Astrocyte (in vitro differentiated cells and primary cell): Measurements from ENCODE around the gene NR1H3. TPM values are rescaled to one million over a fixed set of nuclear protein-coding genes. Genes with fewer than 3 reads are reported as not detected.

Experiments
- DNase-seq: peaks from one replicate; pipeline ENCODE4 v3.0.0-alpha.2; 2010; ENCODE audit warnings: low read depth
- FAIRE-seq: peaks from 2 replicates; lab custom pipeline; 2011; peaks lifted over from hg19 to GRCh38; lab: Jason Lieb, UNC
- H2AFZ ChIP-seq: 2 replicates; pipeline ENCODE4 v1.6.0; 2012; ENCODE audit warnings: low read depth, low read length, inconsistent platforms
- H3K27ac ChIP-seq: 2 replicates; pipeline ENCODE4 v1.5.1; 2011; ENCODE audit warnings: low read depth, low read length, inconsistent platforms
- H3K27me3 ChIP-seq: 2 replicates; pipeline ENCODE4 v1.6.0; 2011; ENCODE audit warnings: low read length, inconsistent platforms; ENCODE audit not compliant: insufficient read depth
- H3K36me3 ChIP-seq: 2 replicates; pipeline ENCODE4 v1.5.1; 2011; ENCODE audit warnings: low read length, inconsistent platforms; ENCODE audit not compliant: insufficient read depth
- H3K4me1 ChIP-seq: 2 replicates; pipeline ENCODE4 v1.5.1; 2011; ENCODE audit warnings: low read length, inconsistent platforms; ENCODE audit not compliant: insufficient read depth
- H3K4me2 ChIP-seq: 2 replicates; pipeline ENCODE4 v1.6.0; 2012; ENCODE audit warnings: low read length, inconsistent platforms
- H3K4me3 ChIP-seq: 2 replicates; pipeline ENCODE4 v1.5.1; 2011; ENCODE audit warnings: low read depth, mild to moderate bottlenecking, low read length, inconsistent platforms; ENCODE audit not compliant: insufficient read depth
- H3K79me2 ChIP-seq: 2 replicates; pipeline ENCODE4 v1.6.0; 2012; ENCODE audit warnings: mild to moderate bottlenecking, low read length, inconsistent platforms; ENCODE audit not compliant: insufficient read depth
- H3K9ac ChIP-seq: 2 replicates; pipeline ENCODE4 v1.6.0; 2012; ENCODE audit warnings: mild to moderate bottlenecking, low read length, inconsistent platforms
- H3K9me3 ChIP-seq: 2 replicates; pipeline ENCODE4 v1.5.1; 2012; ENCODE audit warnings: low read depth, mild to moderate bottlenecking, low read length, inconsistent platforms; ENCODE audit not compliant: insufficient read depth
- H4K20me1 ChIP-seq: 2 replicates; pipeline ENCODE4 v1.6.0; 2012; ENCODE audit warnings: low read length, inconsistent platforms; ENCODE audit not compliant: insufficient read depth
- H3K27ac Mint-ChIP-seq: one replicate; pipeline ENCODE4 v1.8.0; 2021; ENCODE audit warnings: mild to moderate bottlenecking, mixed read lengths; ENCODE audit not compliant: unreplicated experiment
- H3K27me3 Mint-ChIP-seq: one replicate; pipeline ENCODE4 v1.8.0; 2021; ENCODE audit warnings: low read depth, mixed read lengths; ENCODE audit not compliant: unreplicated experiment
- H3K36me3 Mint-ChIP-seq: one replicate; pipeline ENCODE4 v1.8.0; 2021; ENCODE audit warnings: low read depth, mixed read lengths; ENCODE audit not compliant: unreplicated experiment
- H3K4me1 Mint-ChIP-seq: one replicate; pipeline ENCODE4 v1.8.0; 2021; ENCODE audit warnings: low read depth, mixed read lengths; ENCODE audit not compliant: unreplicated experiment
- H3K4me3 Mint-ChIP-seq: one replicate; pipeline ENCODE4 v1.8.0; 2021; ENCODE audit warnings: mild to moderate bottlenecking, moderate library complexity, mixed read lengths; ENCODE audit not compliant: unreplicated experiment
- H3K9me3 Mint-ChIP-seq: one replicate; pipeline ENCODE4 v1.8.0; 2021; ENCODE audit warnings: mild to moderate bottlenecking, mixed read lengths; ENCODE audit not compliant: unreplicated experiment
- EZH2 ChIP-seq: IDR thresholded peaks from 2 replicates; pipeline ENCODE4 v1.6.1; 2012; ENCODE audit warnings: mild to moderate bottlenecking, low read length, inconsistent platforms; ENCODE audit not compliant: insufficient read depth
- total RNA-seq: library from RNA; stranded (reverse); gene quantifications from 2 replicates; pipeline ENCODE4 v1.2.1, GENCODE V29; 2021
- TF ChIP-seq, protein P1 (sequence below): IDR thresholded peaks from 2 replicates; pipeline ENCODE4 v1.5.1; 2011; ENCODE audit warnings: low read depth, mild to moderate bottlenecking, inconsistent platforms, low read length, moderate library complexity; ENCODE audit not compliant: insufficient read depth

The NR1H3 gene
- total RNA-seq, 1 donor from 2014 or later = 11.2 TPM

DNA sequence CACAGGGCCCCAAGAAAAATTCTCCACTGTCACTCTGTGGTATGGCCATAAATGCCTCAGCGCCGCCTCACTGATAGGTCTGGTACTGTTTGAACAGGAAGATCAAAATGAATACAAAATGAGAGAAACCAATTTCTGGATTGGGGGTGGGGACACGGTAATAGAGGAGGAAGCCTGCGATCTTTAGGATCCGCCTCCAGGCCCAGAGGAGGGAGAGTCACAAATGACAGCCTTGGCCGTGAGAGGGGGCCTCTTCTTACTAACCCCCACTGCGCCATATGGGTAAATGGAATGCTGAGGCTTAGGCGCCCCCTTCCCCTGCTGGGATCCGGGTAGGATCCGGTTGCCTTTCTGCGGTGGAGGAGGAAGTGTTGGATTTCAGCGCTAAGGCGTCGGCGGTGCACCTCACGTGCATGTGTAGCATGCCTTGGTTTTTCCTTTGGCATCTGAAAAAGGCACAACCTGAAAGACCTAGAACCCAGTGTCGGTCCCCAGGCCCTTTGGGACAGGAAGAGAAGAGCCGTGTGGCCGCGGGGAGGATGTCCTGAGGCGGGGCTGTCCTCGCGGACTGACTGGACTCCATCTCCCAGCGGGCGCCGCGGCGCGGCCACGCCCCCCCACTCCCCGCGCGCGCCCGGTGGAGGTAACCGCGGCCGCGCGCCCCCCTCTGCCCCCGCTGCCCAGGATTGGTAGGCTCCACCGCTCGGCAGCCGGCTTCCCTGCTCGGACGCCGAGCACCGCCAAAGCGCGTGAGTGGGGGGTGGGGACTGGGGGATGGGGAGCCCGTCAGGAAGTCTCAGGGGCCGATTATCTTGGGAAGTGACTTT is 11.4 kb downstream of the NR1H3 start:
- H3K36me3 Mint-ChIP-seq = peaks cover 1% of the 10 kb centered on the region
- Histone ChIP-seq H4K20me1 (peaks cover 34% of the 10 kb centered on the region), H3K36me3 (no peaks in the 10 kb centered on the region), H3K4me1 (peaks cover 35% of the 10 kb centered on the region), H3K9ac (peak overlapping the region; percentile 87), H3K4me2 (peak overlapping the region; percentile 94), H3K9me3 (no peaks in the 10 kb centered on the region), H2AFZ (peak overlapping the region; percentile 91), H3K27me3 (no peaks in the 10 kb centered on the region), H3K4me3 (peak overlapping the region; percentile 80), H3K27ac (peak overlapping the region; percentile 89), H3K79me2 (peaks cover 35% of the 10 kb centered on the region)
- FAIRE-seq (peak; percentile 17), DNase-seq (peak; percentile 76)
- H3K4me1 Mint-ChIP-seq = peaks cover 27% of the 10 kb centered on the region
- no peaks in the 10 kb centered on the region for H3K9me3 Mint-ChIP-seq
- TF ChIP-seq EZH2 = no peak
- H3K27ac Mint-ChIP-seq = peak overlapping the region; percentile 97
- no peaks in the 10 kb centered on the region for H3K27me3 Mint-ChIP-seq
- H3K4me3 Mint-ChIP-seq = peak overlapping the region; percentile 86

DNA sequence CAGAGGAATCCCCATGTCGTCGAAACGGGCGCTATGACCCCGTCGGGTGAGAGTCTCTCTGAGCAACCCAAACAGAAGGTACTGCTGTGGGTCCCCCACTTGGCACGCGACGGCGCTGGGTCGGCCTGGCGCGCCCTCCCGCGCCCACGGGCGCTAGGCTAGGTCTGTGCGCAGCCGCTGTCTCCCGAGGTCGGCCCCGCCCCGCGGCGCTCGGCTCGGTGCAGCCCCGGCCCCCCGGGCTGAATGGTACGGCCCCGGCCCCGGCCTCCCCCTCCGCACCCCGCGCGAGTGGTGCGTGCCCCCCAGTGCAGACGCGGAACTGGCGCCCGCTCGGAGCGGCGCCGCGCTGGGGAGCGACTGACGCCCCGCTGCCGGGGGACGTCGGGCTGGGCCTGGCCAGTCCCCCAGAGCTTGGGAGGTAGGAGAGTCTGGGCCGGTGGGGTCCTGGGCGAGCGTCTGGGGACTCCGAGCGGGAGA is 12.1 kb downstream of the NR1H3 start, which contains the start of gene MADD:
Gene MADD, plus strand, starts transcription at position 305 of the 477 bp plus-strand sequence.
- TF ChIP-seq, protein P1, sequence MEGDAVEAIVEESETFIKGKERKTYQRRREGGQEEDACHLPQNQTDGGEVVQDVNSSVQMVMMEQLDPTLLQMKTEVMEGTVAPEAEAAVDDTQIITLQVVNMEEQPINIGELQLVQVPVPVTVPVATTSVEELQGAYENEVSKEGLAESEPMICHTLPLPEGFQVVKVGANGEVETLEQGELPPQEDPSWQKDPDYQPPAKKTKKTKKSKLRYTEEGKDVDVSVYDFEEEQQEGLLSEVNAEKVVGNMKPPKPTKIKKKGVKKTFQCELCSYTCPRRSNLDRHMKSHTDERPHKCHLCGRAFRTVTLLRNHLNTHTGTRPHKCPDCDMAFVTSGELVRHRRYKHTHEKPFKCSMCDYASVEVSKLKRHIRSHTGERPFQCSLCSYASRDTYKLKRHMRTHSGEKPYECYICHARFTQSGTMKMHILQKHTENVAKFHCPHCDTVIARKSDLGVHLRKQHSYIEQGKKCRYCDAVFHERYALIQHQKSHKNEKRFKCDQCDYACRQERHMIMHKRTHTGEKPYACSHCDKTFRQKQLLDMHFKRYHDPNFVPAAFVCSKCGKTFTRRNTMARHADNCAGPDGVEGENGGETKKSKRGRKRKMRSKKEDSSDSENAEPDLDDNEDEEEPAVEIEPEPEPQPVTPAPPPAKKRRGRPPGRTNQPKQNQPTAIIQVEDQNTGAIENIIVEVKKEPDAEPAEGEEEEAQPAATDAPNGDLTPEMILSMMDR = no peak
- no peak for TF ChIP-seq EZH2
- Histone ChIP-seq H3K9me3 (no peaks in the 10 kb centered on the region), H3K4me1 (peaks cover 29% of the 10 kb centered on the region), H2AFZ (peak within 1 kb of the TSS; percentile 91), H4K20me1 (peaks cover 41% of the 10 kb centered on the region), H3K9ac (peak within 1 kb of the TSS; percentile 87), H3K4me3 (peak within 1 kb of the TSS; percentile 80), H3K79me2 (peaks cover 42% of the 10 kb centered on the region), H3K27me3 (no peaks in the 10 kb centered on the region), H3K36me3 (no peaks in the 10 kb centered on the region), H3K4me2 (peak within 1 kb of the TSS; percentile 94), H3K27ac (peak within 1 kb of the TSS; percentile 89)
- Mint-ChIP-seq H3K27me3 (no peaks in the 10 kb centered on the region), H3K36me3 (peaks cover 3% of the 10 kb centered on the region), H3K27ac (peak within 1 kb of the TSS; percentile 97), H3K4me1 (peaks cover 27% of the 10 kb centered on the region), H3K4me3 (peak within 1 kb of the TSS; percentile 86), H3K9me3 (no peaks in the 10 kb centered on the region)
- DNase-seq (peak; percentile 52), FAIRE-seq (no peak)

DNA sequence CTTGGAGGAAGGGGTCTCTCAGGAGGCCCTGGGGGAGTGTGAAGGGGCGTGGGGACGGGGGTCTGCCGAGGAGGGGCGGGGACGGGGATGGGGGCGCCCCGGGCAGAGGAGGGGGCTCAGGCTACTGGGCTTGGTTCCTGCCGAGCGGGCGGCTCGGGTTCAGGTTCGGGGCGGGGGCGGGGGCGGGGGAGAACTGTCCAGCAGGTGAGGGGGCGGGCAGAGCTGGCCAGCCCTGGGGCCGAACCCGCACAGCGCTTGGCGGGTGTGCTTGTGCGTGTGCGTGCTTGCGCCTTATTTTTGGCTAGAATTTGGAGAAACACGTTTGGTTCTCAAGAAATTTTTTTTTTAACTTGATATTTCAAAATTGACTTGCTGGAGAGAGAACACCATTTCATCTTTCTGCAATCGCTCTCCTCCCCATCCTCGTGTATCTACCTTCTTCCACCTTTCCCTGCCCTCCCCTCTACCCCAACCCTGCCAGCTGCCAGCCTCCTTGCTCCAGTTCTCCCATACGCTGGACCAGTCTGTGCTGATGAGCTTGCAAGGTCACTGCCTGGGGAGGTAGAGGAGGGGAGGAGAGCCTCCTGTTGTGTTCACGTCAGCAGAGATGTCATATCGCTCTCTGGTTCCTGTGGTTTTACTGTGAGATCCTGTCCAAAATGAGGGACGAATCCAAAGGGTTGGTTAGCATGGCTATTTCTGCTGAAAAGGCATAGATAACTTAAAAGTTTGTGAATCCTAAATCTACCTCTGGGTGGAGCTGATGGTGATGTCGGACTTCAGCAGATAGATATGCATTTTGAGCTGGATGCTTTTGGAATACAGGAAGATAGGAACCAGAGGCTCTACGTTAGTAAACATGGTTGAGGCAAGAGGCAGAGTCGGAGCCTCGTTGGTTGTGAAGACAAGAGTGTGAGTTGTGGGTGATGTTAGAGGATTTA is 12.8 kb downstream of the NR1H3 start:
- H2AFZ ChIP-seq = no peak overlapping the region
- peak overlapping the region; percentile 87 for H3K9ac ChIP-seq
- peak overlapping the region; percentile 94 for H3K4me2 ChIP-seq
- Mint-ChIP-seq H3K4me1 (peaks cover 27% of the 10 kb centered on the region), H3K9me3 (no peaks in the 10 kb centered on the region), H3K27ac (peak overlapping the region; percentile 66), H3K36me3 (peaks cover 3% of the 10 kb centered on the region), H3K27me3 (no peaks in the 10 kb centered on the region), H3K4me3 (peak overlapping the region; percentile 84)
- peak overlapping the region; percentile 89 for H3K27ac ChIP-seq
- DNase-seq (peak; percentile 61), FAIRE-seq (no peak)
- H3K27me3 ChIP-seq = no peaks in the 10 kb centered on the region
- peaks cover 43% of the 10 kb centered on the region for H3K79me2 ChIP-seq
- TF ChIP-seq, protein P1 = no peak
- TF ChIP-seq EZH2 = no peak
- H3K9me3 ChIP-seq = no peaks in the 10 kb centered on the region
- H3K36me3 ChIP-seq = peaks cover 3% of the 10 kb centered on the region
- peaks cover 45% of the 10 kb centered on the region for H4K20me1 ChIP-seq
- H3K4me1 ChIP-seq = peaks cover 24% of the 10 kb centered on the region
- peak overlapping the region; percentile 80 for H3K4me3 ChIP-seq
